ENCODE results near the gene MNX1. TPM values are rescaled to one million over a fixed set of nuclear protein-coding genes. Genes with fewer than 3 reads are reported as not detected.

Gene MNX1
- total RNA-seq, 1 donor from 2014 or later: 0.14 TPM

DNA sequence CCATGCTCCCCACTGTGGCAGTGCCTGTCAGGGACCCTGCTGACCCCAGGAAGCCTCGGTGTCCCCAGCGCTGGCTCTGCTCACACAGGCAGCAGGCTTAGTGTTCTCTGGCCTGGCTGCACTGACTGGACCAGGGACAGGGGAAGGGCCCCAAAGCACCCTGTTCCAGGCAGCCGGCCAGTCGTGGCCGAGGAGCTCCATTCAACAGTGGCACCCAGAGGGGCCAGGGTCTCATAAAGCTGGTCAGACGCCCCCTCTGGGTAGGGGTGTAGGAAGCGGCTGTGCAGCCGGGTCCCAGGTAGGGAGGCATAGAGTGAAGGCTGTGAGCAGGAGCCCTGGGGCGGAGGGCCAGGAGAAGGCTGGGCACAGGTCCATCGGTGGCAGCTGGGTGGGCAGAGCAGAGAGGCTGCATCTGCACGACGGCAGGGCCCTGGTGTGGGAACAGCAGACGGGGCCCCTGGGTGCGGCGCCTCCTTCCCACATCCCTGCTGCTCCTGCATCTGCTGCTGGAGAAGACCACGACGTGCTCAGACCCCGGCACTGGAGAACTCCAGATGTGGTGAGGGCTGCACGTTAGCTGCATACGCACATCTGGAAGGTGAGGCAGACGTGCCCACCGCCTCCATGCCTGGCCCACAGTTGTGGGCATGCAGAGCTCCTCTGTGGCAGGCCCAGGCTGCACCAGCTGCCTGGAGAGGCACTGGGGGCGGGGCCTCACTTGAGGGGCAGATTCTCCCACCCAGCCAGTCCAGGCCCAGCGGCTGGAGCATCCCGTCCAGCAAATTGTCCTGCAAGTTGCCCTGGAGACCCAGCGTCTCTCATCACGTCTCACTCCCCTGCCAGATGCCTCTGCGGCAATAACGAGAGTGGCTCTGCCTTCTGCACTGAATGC, 25.1 kb downstream of the MNX1 start:
- intact Hi-C loops (cut with micrococcal nuclease): no loop called here

DNA sequence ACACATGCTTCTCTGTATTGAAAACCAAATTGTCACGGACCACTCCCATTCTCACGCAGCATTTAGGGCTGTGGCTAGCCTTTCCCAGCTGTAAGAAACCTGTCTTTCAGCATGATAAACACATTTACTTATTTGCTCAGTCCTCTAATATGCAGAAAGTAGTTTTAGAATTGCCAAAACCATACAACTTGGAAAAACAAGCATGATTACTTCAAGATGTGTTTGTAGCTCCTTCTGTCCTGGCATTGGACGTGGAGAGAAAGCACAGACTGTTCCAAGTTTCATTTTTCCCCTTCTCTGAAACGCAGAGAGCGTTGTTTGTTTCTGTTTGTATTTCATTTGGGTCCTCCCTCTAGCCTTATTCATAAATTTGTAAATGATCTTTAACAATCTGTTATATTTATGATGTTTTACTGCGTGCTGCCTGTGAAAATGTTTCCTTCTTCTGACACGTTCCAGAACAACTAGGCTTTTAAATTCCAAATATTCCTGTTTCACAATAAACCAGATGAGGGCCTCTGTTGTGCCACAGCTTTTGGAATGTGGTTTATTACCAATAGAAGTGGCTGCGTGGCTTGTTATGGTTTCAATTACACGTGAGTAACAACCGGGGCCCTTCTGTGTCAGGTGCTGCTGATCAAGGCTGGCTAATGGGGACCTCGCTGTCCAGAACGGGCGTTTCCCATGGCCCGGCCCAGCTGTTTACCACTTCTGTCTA, 26.1 kb downstream of the MNX1 start:
- intact Hi-C loops (cut with micrococcal nuclease): no loop called here

DNA sequence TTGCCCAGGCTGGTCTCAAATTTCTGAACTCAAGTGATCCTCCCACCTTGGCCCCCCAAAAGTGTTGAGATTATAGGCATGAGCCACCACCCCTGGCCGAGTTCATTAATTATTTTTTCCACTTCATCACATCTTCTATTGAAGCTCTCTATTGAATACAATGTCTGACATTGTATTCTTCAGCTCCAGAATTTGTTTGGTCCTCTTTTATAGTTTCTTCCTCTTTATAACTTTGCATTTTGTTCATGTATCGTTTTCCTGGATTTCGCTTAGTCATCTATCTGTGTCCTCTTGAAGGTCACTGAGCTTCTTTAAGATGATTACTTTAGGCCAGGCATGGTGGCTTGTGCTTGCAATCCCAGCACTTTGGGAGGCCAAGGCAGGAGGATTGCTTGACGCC, 30.8 kb downstream of the MNX1 start:
- intact Hi-C loops (cut with micrococcal nuclease): no loop called here

DNA sequence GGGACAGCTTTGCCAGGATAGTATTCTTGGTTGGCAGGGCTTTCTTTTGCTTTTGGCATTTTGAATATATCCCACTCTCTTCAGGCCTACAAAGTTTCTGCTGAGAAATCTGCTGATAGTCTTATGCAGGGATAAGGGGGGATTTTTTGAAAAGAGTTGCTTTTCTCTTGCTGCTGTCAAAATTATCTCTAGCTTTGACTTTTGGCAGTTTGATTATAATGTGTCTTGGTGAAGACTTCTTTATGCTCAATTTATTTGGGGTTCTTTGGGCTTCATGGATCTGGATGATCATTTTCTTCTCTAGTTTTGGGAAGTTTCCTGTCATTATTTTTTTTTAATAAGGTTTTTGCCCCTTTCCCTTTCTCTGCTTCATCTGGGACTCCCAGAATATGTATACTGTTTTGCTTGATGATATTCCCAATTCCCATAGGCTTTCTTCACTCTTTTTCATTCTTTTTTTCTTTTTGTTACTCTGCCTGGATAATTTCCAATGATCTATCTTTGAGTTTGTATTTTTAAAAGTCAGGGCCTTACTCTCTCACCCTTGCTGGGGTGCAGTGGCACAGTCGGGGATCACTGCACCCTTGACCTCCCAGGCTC, 31.4 kb downstream of the MNX1 start:
- intact Hi-C loops (cut with micrococcal nuclease): no loop called here

DNA sequence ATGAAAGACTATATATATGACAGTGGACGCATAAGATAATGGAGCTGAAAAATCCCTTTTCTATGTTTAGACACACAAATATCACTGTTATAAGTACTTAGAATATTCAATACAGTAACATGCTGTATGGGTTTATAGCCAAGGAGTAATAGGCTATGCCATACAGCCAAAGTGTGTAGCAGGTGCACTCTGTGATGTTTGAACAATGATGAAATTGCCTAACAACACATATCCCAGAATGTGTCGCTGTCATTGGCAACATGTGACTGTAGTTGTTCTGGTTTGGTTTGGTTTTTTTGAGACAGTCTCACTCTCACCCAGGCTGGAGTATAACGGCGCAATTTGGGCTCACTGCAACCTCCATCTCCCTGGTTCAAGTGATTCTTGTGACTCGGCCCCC, 34.8 kb downstream of the MNX1 start:
- intact Hi-C loops (cut with micrococcal nuclease): no loop called here

DNA sequence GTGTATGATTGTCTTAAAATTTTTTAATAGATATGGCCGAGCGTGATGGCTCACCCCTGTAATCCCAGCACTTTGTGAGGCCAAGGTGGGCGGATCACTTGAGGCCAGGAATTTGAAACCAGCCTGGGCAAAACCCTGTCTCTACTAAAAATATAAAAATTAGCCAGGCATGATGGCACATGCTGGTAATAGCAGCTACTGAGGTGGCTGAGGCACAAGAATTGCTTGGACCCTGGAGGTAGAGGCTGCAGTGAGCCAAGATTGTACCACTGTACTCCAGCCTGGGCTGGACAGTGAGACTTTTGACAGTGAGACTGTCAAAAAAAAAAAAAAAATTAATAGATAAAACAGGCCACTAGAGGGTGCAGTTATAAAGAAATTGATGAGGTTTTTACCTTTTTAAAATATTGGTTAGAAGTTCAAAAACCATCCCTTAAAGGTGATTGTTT, 40.5 kb downstream of the MNX1 start:
- intact Hi-C loops (cut with micrococcal nuclease): loop anchor here (2.0 kb wide), 1 partner anchor 303 kb away; no protein-coding TSS in a partner anchor

DNA sequence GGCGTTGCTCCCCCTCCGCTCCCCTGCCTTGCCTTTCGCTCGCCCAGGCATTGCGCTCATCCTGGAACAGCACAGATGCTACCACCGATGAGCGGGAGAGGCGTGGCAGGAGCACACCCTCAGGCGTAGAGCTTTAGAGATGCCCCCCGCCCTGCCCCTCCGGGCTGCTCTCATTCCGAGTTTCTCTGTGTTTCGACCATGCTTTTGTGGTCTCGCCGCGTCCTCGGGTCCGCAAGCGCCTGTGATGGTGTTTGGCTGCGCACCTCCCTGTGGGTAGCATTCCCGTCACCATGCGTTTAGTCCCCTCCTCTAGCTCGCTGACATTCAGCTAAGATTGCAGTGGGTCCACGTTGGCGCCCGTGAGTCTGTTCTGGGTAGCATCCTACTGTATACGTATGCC, 42.3 kb downstream of the MNX1 start:
- intact Hi-C loops (cut with micrococcal nuclease): no loop called here

DNA sequence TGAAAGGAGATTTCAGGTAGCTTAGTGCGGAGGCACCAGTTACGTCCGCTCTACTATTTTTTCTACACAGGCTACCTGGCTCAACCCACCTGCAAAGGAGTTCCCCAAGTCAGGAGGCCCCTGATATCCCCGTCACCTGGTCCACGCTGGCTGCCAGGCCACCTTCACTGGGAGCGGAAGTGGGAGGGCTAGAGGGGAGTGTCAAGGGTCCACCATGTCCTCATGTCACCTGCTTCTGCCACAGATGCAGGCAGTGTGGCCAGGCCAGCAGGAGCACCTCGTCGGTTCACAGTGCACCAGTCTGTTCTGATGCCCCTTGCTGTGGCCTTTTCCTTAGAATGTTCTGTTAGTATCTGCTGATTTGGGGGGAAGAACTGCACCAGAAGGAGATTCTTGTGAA, 44.1 kb downstream of the MNX1 start:
- intact Hi-C loops (cut with micrococcal nuclease): no loop called here

DNA sequence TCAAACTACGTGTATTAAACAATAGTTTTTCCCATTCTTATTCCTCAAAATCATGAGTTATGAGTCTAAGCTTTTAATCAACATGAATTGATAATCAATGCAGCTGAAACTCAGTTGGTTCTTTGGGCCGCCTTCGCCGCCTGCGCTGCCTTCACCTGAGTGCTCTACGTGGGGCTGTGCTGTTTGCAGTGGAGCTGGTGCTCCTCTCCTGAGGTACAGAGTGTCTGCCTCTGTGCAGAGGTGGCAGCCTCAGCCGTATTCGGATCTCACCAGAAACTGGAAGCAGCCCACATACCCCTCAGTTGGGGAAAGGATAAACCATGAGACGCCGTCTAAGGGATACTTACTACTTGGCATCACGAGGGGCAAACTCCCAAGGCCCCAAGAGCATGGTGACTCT, 45.5 kb downstream of the MNX1 start:
- intact Hi-C loops (cut with micrococcal nuclease): no loop called here

DNA sequence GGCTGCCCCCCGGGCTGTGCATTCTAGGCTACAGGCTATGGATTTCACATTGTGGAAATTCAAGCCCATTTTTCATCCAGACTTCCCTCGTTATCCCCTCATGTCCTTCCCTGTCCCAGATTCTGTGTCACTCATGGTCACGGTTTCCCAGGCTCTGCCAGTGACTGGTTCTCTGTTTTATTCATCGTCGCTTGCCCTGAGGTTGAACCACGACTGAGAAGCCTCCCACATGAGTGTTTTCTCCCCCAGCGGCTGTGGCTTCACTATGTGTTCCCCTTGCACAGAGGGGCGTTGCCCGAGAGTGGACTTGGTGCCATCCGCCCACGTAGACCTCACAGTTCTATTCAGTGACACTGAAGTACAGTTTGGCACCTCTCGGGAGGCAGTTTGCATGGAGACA, 47.0 kb downstream of the MNX1 start:
- intact Hi-C loops (cut with micrococcal nuclease): no loop called here

DNA sequence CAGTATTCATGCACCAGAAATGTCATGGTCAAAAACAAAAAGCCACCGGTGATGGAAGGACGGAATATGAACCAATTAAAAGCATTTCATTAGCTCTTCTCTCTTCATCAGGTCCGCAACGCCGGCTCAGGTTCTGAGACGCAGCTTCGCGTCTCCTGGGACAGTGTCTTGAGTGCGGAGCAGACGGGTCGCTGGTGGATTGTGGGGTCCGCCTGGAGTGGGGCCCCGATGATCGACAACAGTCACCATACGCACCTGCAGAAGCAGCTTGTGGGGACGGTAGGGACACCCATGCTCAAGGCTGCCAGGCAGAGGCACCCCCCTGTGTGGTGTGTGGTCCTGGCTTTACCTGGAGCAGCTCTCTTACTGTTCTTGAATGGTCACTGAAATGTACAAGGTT, 47.6 kb downstream of the MNX1 start:
- intact Hi-C loops (cut with micrococcal nuclease): no loop called here

DNA sequence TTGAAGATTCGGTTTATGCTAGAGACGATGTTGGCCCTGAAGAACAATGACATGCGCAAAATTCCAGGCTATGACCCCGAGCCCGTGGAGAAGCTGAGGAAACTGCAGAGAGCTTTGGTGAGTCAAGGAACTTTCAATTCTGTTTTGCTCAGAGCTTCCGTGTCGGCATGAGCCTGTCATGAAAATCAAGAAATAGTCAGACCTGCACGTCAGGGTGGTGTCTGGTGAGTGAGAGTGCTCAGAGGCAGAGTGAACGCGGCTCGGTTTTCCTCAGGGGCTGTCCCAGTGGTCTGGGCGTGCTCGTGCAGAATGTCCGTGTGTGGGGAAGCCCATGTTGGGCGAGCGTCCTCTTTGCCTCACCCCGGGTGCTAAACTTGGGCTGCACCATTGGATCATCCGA, 48.3 kb downstream of the MNX1 start:
- intact Hi-C loops (cut with micrococcal nuclease): no loop called here

DNA sequence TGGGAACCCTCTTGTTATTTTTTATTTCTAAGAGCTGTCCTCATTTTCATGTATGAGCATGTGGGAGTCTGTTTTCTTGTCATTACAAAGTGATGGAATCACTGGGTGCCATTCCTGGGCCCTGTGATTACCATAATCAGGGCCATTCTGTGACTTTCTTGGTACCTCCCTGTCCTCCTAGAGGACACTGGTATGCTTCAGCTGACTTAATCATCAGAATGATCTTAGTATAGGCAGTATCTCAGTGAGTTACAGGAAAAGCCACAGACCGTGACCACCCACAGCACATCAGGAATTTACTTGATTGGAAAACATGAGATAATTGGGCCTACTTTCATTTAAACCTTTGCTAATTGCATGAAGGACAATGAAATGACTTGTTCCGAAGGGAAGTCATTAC, 53.7 kb downstream of the MNX1 start:
- intact Hi-C loops (cut with micrococcal nuclease): no loop called here

DNA sequence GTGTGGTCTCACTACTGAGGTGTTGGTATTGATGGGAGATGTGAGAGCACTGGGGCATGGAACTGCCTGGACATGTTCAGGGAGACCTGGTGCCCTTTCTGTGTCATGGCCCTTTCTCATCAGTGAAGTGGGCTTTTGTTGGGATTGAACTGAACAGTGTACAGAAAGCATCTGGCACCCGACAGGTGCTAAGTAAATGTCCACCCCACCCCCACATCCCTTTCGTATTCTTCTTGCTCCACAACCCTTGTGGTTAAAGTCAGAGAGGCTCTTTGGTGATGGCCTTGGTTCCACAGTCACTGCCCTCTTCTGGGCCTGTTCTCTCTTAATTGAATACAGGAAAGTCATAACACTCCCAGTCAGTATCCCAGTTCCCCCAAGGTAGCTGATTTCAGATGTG, 55.5 kb downstream of the MNX1 start:
- intact Hi-C loops (cut with micrococcal nuclease): no loop called here

Other genes starting within 250 kb of the MNX1 start
- gene LMBR1, start 117.5 kb downstream of the MNX1 start, total RNA-seq: 52.0 and 52.7 TPM in 2 replicates
- gene NOM1, start 61.0 kb downstream of the MNX1 start, total RNA-seq: 32.8 and 34.5 TPM in 2 replicates
- 69.1 and 71.0 TPM in 2 replicates for gene UBE3C, start 128.3 kb upstream of the MNX1 start, total RNA-seq

All from T-helper 2 cell treated with Interferon-gamma antibody and Interleukin-4, amounts not matched to agents 100 ng/mL and 5 ng/mL, for 36 hours (primary cell).